Osteocyte (in vitro differentiated cells): ENCODE measurements around the gene DHX30. TPM values are rescaled to one million over a fixed set of nuclear protein-coding genes. Genes with fewer than 3 reads are reported as not detected.
A peak's percentile ranks its signal among the peaks of the same experiment; 100 is the strongest.

Experiments used
- DNase-seq: peaks from one replicate; pipeline ENCODE4 v3.0.0; 2021; ENCODE audit warnings: mixed read lengths; ENCODE audit not compliant: unreplicated experiment; ENCODE audit errors: extremely low spot score
- H3K27ac Mint-ChIP-seq: one replicate; pipeline ENCODE4 v1.8.0; 2021; ENCODE audit warnings: mild to moderate bottlenecking, mixed read lengths; ENCODE audit not compliant: unreplicated experiment
- H3K27me3 Mint-ChIP-seq: one replicate; pipeline ENCODE4 v1.8.0; 2021; ENCODE audit warnings: mixed read lengths; ENCODE audit not compliant: unreplicated experiment
- H3K36me3 Mint-ChIP-seq: one replicate; pipeline ENCODE4 v1.8.0; 2021; ENCODE audit warnings: mixed read lengths; ENCODE audit not compliant: unreplicated experiment
- H3K4me1 Mint-ChIP-seq: one replicate; pipeline ENCODE4 v1.8.0; 2021; ENCODE audit warnings: mixed read lengths; ENCODE audit not compliant: unreplicated experiment
- H3K4me3 Mint-ChIP-seq: one replicate; pipeline ENCODE4 v1.8.0; 2021; ENCODE audit warnings: mild to moderate bottlenecking, moderate library complexity, mixed read lengths; ENCODE audit not compliant: unreplicated experiment
- H3K9me3 Mint-ChIP-seq: one replicate; pipeline ENCODE4 v1.8.0; 2021; ENCODE audit warnings: mixed read lengths; ENCODE audit not compliant: unreplicated experiment
- total RNA-seq: library from RNA; stranded (reverse); gene quantifications from 2 replicates; pipeline ENCODE4 v1.2.1, GENCODE V29; 2021
- TF ChIP-seq, protein P1 (sequence below): fragments of 200-600 bp; sonication (generic); IDR thresholded peaks from 2 replicates; pipeline ENCODE4 v1.5.0; 2021; ENCODE audit warnings: antibody characterized with exemption, mild to moderate bottlenecking, moderate library complexity

The DHX30 gene
- total RNA-seq, 1 donor from 2014 or later, result 78.9 TPM

DNA sequence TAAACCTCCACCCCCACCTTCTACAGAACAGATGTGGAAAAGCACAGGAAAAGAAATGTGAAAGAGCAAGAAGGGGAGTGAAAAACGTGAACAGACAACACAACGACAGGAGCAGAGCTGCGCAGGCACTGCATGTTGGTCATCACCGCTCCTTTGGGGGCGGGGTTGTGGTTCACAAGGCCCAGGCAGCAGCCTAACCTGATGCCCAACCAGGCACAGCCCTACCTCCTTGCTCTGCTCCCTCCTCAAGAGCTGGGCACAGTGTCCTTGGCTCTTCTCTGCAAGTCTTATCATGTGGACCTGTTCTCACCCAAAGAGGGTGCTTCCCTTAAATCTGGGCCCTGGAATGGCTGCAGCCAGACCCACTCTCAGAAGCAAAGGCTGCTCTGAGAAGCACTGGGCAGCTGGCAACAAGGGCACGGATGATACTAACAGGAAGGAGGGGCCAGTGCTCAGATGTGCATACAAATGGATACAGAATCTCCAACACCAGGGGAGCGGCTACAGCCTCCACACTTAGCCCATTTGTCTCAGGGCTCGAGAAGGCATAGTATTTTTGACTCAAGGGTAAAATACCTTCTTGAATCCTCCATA is 64.6 kb downstream of the DHX30 start:
- H3K4me3 Mint-ChIP-seq, result no peak overlapping the region
- no peaks in the 10 kb centered on the region for H3K27me3 Mint-ChIP-seq
- no peak for DNase-seq
- H3K27ac Mint-ChIP-seq, result no peak overlapping the region
- no peaks in the 10 kb centered on the region for H3K9me3 Mint-ChIP-seq
- H3K36me3 Mint-ChIP-seq, result peaks cover 39% of the 10 kb centered on the region
- H3K4me1 Mint-ChIP-seq, result no peaks in the 10 kb centered on the region
- TF ChIP-seq, protein P1, sequence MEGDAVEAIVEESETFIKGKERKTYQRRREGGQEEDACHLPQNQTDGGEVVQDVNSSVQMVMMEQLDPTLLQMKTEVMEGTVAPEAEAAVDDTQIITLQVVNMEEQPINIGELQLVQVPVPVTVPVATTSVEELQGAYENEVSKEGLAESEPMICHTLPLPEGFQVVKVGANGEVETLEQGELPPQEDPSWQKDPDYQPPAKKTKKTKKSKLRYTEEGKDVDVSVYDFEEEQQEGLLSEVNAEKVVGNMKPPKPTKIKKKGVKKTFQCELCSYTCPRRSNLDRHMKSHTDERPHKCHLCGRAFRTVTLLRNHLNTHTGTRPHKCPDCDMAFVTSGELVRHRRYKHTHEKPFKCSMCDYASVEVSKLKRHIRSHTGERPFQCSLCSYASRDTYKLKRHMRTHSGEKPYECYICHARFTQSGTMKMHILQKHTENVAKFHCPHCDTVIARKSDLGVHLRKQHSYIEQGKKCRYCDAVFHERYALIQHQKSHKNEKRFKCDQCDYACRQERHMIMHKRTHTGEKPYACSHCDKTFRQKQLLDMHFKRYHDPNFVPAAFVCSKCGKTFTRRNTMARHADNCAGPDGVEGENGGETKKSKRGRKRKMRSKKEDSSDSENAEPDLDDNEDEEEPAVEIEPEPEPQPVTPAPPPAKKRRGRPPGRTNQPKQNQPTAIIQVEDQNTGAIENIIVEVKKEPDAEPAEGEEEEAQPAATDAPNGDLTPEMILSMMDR, result no peak

DNA sequence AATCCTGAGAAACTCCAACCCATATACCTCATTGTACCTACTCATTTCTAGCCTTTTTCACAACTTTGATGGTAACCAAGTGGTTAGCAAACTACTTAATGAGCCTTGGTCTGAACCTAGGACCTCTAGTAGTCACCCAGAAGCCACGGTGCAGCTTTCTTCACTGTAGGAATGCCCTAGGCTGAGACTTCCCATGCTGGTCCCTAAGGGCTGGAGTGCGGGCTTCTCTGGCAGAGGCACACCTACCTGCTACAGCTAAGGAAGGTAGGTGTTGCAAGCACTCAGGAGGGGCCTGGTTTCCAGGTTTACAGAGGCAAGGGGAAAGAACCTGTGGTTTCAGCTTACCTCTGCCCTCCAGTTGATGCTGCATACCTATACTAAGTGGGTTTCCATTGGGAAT is 65.4 kb downstream of the DHX30 start:
- no peaks in the 10 kb centered on the region for H3K27me3 Mint-ChIP-seq
- TF ChIP-seq, protein P1, result no peak
- H3K4me3 Mint-ChIP-seq, result no peak overlapping the region
- H3K9me3 Mint-ChIP-seq, result no peaks in the 10 kb centered on the region
- no peak for DNase-seq
- peaks cover 41% of the 10 kb centered on the region for H3K36me3 Mint-ChIP-seq
- no peaks in the 10 kb centered on the region for H3K4me1 Mint-ChIP-seq
- no peak overlapping the region for H3K27ac Mint-ChIP-seq

DNA sequence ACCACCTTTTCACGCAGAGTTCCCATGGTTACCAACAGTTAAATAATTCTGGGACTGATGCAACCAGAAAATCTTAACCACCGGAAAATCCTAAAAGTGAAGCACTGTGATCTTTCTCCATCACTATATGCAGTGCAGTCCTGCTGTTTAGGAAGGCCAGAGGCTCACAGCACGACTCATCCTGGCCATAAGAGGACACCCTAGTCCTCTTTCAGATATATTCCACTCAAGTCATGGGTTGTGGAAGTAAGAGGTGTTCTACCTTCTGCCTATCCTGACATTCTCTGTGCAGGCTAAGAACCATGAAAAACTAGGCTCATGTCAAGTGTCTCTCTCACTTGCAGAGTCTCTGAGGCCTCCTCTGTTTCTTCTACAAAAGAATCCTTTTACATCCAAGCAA is 67.2 kb downstream of the DHX30 start:
- TF ChIP-seq, protein P1, result no peak
- H3K4me1 Mint-ChIP-seq, result no peaks in the 10 kb centered on the region
- no peaks in the 10 kb centered on the region for H3K9me3 Mint-ChIP-seq
- H3K4me3 Mint-ChIP-seq, result no peak overlapping the region
- no peak overlapping the region for H3K27ac Mint-ChIP-seq
- peaks cover 44% of the 10 kb centered on the region for H3K36me3 Mint-ChIP-seq
- no peak for DNase-seq
- no peaks in the 10 kb centered on the region for H3K27me3 Mint-ChIP-seq

- no peaks in the 10 kb centered on the region for H3K27me3 Mint-ChIP-seq
- peak overlapping the region; percentile 23 for H3K27ac Mint-ChIP-seq
- no peak overlapping the region for H3K4me3 Mint-ChIP-seq
- peaks cover 43% of the 10 kb centered on the region for H3K36me3 Mint-ChIP-seq
- DNase-seq, result no peak
- no peaks in the 10 kb centered on the region for H3K9me3 Mint-ChIP-seq
- TF ChIP-seq, protein P1, result no peak
- no peaks in the 10 kb centered on the region for H3K4me1 Mint-ChIP-seq
Measured at GRCh38 chr3:47870702-47871260, 67.8 kb downstream of the DHX30 start.

DNA sequence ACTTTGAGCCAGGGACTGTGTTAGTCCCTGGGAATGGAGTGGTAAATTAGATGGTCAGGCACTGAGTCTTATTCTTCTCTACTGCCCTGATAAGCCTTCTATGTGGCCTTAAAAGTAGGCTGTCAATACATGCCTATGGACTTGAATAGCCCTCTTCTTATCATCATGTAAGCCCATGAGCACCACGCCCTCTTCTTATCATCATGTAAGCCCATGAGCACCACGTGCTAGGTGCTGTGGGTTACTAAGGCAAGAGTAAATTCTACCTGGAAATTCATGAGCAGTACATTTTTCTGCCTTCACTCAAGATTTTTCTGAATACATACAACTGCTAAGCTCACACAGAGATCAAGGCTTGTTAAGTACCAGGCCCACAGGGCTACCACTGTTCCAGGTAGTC is 68.5 kb downstream of the DHX30 start:
- no peaks in the 10 kb centered on the region for H3K4me1 Mint-ChIP-seq
- H3K36me3 Mint-ChIP-seq, result peaks cover 43% of the 10 kb centered on the region
- TF ChIP-seq, protein P1, result no peak
- H3K4me3 Mint-ChIP-seq, result no peak overlapping the region
- DNase-seq, result no peak
- no peak overlapping the region for H3K27ac Mint-ChIP-seq
- H3K27me3 Mint-ChIP-seq, result no peaks in the 10 kb centered on the region
- no peaks in the 10 kb centered on the region for H3K9me3 Mint-ChIP-seq
